ENCODE data around the gene OR9Q1. TPM values are rescaled to one million over a fixed set of nuclear protein-coding genes. Genes with fewer than 3 reads are reported as not detected.
"Not testable (repeated sequence)": the region's sequence is repeated elsewhere in the genome, so short reads cannot be mapped to it uniquely, and the experiment has no call there.

OR9Q1 gene
- total RNA-seq, 4 donors from 2014 or later: not detected

- no peaks in the 10 kb centered on the region for H3K27me3 ChIP-seq
- WGBS, 2 donors: 55 to 77% methylated on average over 3 of the region's 3 CpGs
- no peaks in the 10 kb centered on the region for H3K4me1 ChIP-seq
- intact Hi-C loops (cut with DNase I): no loop called here
- H3K27ac ChIP-seq: no peak overlapping the region
- no peak for DNase-seq
- no peaks in the 10 kb centered on the region for H3K9me3 ChIP-seq
- H3K36me3 ChIP-seq: no peaks in the 10 kb centered on the region
- no peak overlapping the region for H3K4me3 ChIP-seq
- TF ChIP-seq POLR2A (IDR thresholded peaks at IDR 0.05) (no peak), CTCF (IDR thresholded peaks at IDR 0.05) (no peak)
Measured at GRCh38 chr11:58192229-58192628, 168.5 kb downstream of the OR9Q1 start.

- Histone ChIP-seq H3K27ac (no peak overlapping the region), H3K4me3 (no peak overlapping the region), H3K36me3 (no peaks in the 10 kb centered on the region), H3K9me3 (no peaks in the 10 kb centered on the region), H3K27me3 (no peaks in the 10 kb centered on the region), H3K4me1 (no peaks in the 10 kb centered on the region)
- no peak for TF ChIP-seq CTCF (IDR thresholded peaks at IDR 0.05)
- TF ChIP-seq POLR2A (IDR thresholded peaks at IDR 0.05): no peak
- DNase-seq: no peak
- intact Hi-C loops (cut with DNase I): no loop called here
Measured at GRCh38 chr11:58193391-58193790, 169.7 kb downstream of the OR9Q1 start.

- no peaks in the 10 kb centered on the region for H3K4me1 ChIP-seq
- WGBS, 2 donors: 81 to 100% methylated on average over 2 of the region's 2 CpGs
- no peaks in the 10 kb centered on the region for H3K9me3 ChIP-seq
- H3K27me3 ChIP-seq: no peaks in the 10 kb centered on the region
- no peak for DNase-seq
- no peak overlapping the region for H3K27ac ChIP-seq
- intact Hi-C loops (cut with DNase I): no loop called here
- no peak for TF ChIP-seq CTCF (IDR thresholded peaks at IDR 0.05)
- TF ChIP-seq POLR2A (IDR thresholded peaks at IDR 0.05): no peak
- H3K4me3 ChIP-seq: no peak overlapping the region
- H3K36me3 ChIP-seq: no peaks in the 10 kb centered on the region
Measured at GRCh38 chr11:58195939-58196338, 172.3 kb downstream of the OR9Q1 start.

GRCh38 chr11:58199271-58199670 is 175.6 kb downstream of the OR9Q1 start:
- H3K9me3 ChIP-seq: no peaks in the 10 kb centered on the region
- intact Hi-C loops (cut with DNase I): no loop called here
- 32 to 55% methylated on average over 1 of the region's 1 CpG for WGBS, 2 donors

GRCh38 chr11:58204042-58204441 is 180.4 kb downstream of the OR9Q1 start, which contains the start of gene OR1S2:
OR1S2 (minus strand) TSS chr11:58204142; CDS start chr11:58204142, 0 bp downstream.
- Histone ChIP-seq H3K4me3 (no peak within 1 kb of the TSS), H3K9me3 (no peaks in the 10 kb centered on the region), H3K27me3 (no peaks in the 10 kb centered on the region), H3K36me3 (no peaks in the 10 kb centered on the region), H3K4me1 (no peaks in the 10 kb centered on the region), H3K27ac (no peak within 1 kb of the TSS)
- TF ChIP-seq CTCF (IDR thresholded peaks at IDR 0.05): no peak
- no peak for DNase-seq
- intact Hi-C loops (cut with DNase I): no loop called here

More at GRCh38 chr11:58199271-58199670, 175.6 kb downstream of the OR9Q1 start:
- TF ChIP-seq POLR2A (IDR thresholded peaks at IDR 0.05): no peak
- TF ChIP-seq CTCF (IDR thresholded peaks at IDR 0.05): no peak
- Histone ChIP-seq H3K36me3 (no peaks in the 10 kb centered on the region), H3K4me1 (no peaks in the 10 kb centered on the region), H3K27ac (no peak overlapping the region), H3K4me3 (no peak overlapping the region), H3K27me3 (no peaks in the 10 kb centered on the region)
- DNase-seq: no peak

- H3K27me3 ChIP-seq; DNase-seq; intact Hi-C loops (cut with DNase I); H3K4me3 ChIP-seq; H3K9me3 ChIP-seq; H3K36me3 ChIP-seq; H3K4me1 ChIP-seq; H3K27ac ChIP-seq: not testable (repeated sequence)
- 77 to 84% methylated on average over 2 of the region's 2 CpGs for WGBS, 2 donors
Measured at GRCh38 chr11:58212420-58212819, 188.7 kb downstream of the OR9Q1 start, which contains the start of gene OR1S1. OR1S1 (plus strand) TSS chr11:58212720.

Measured in esophagus squamous epithelium (tissue), 5 donors.